HEK293 (cell line): ENCODE results near the gene LLGL2.

ENCODE experiments used
- CTCF ChIA-PET: fragments of 350-600 bp; formaldehyde crosslinking; extraction: SDS; loops from one replicate; lab custom pipeline; 2021; ENCODE audit warnings: antibody characterized with exemption; lab: Yijun Ruan, JAX
- POLR2A ChIA-PET: fragments of 300-600 bp; formaldehyde crosslinking; extraction: SDS; loops from one replicate; lab custom pipeline; 2020; ENCODE audit warnings: antibody characterized with exemption, inconsistent platforms; lab: Yijun Ruan, JAX
- H3K27ac ChIP-seq: fragments of 200-500 bp; sonication (Bioruptor generic); 2 replicates; pipeline ENCODE4 v1.5.1; 2014; ENCODE audit warnings: low read depth, low read length, control low read depth, inconsistent platforms; ENCODE audit errors: extremely low read depth
- H3K36me3 ChIP-seq, 2 experiments: fragments of 200-500 bp in 1 of 2; sonication (Bioruptor generic) in 1 of 2; 1 replicate in 1 of 2; 2 replicates in 1 of 2; pipeline ENCODE4 v1.5.1; 2014 to 2017; ENCODE audit warnings: inconsistent platforms in 2 of 2, low read length in 2 of 2; ENCODE audit not compliant: control insufficient read depth in 2 of 2, insufficient read depth in 1 of 2
- H3K4me1 ChIP-seq: fragments of 200-500 bp; sonication (Bioruptor generic); 2 replicates; pipeline ENCODE4 v1.5.1; 2014; ENCODE audit warnings: mild to moderate bottlenecking, low read length, inconsistent platforms; ENCODE audit not compliant: control insufficient read depth, insufficient read depth
- H3K4me3 ChIP-seq: 2 replicates; pipeline ENCODE4 v1.5.1; 2011; ENCODE audit warnings: low read depth, mild to moderate bottlenecking, control low read depth, low read length, moderate library complexity
- H3K9me3 ChIP-seq: fragments of 200-500 bp; sonication (Bioruptor generic); 2 replicates; pipeline ENCODE4 v1.5.1; 2014; ENCODE audit warnings: low read depth, low read length, inconsistent platforms; ENCODE audit not compliant: control insufficient read depth, insufficient read depth
- KLF7 ChIP-seq: fragments of 450-650 bp; formaldehyde crosslinking; IDR thresholded peaks from 2 replicates; pipeline ENCODE4 v1.5.1; 2016; ENCODE audit warnings: missing biosample characterization, missing genetic modification characterization, borderline replicate concordance
- PATZ1 ChIP-seq: fragments of 450-650 bp; formaldehyde crosslinking; IDR thresholded peaks from 2 replicates; pipeline ENCODE4 v1.5.1; 2016; ENCODE audit warnings: missing biosample characterization, missing genetic modification characterization
- SCRT1 ChIP-seq: fragments of 450-650 bp; formaldehyde crosslinking; IDR thresholded peaks from 2 replicates; pipeline ENCODE4 v1.5.1; 2016; ENCODE audit warnings: missing biosample characterization, missing genetic modification characterization, borderline replicate concordance
- SP7 ChIP-seq: fragments of 450-650 bp; formaldehyde crosslinking; IDR thresholded peaks from 2 replicates; pipeline ENCODE4 v1.5.1; 2016; ENCODE audit warnings: missing biosample characterization, missing genetic modification characterization
- ZBTB1 ChIP-seq: fragments of 450-650 bp; formaldehyde crosslinking; IDR thresholded peaks from 2 replicates; pipeline ENCODE4 v1.5.1; 2016; ENCODE audit warnings: missing biosample characterization, missing genetic modification characterization
- ZBTB48 ChIP-seq: fragments of 450-650 bp; formaldehyde crosslinking; IDR thresholded peaks from 2 replicates; pipeline ENCODE4 v1.5.1; 2016; ENCODE audit warnings: missing biosample characterization, missing genetic modification characterization
- ZFP37 ChIP-seq: fragments of 450-650 bp; formaldehyde crosslinking; IDR thresholded peaks from 2 replicates; pipeline ENCODE4 v1.5.1; 2016; ENCODE audit warnings: missing biosample characterization, missing genetic modification characterization
- ZNF10 ChIP-seq: fragments of 450-650 bp; formaldehyde crosslinking; IDR thresholded peaks from 2 replicates; pipeline ENCODE4 v1.5.1; 2017; ENCODE audit warnings: missing biosample characterization, missing genetic modification characterization
- ZNF112 ChIP-seq: fragments of 450-650 bp; formaldehyde crosslinking; IDR thresholded peaks from 2 replicates; pipeline ENCODE4 v1.5.0; 2017; ENCODE audit warnings: missing biosample characterization, missing genetic modification characterization
- ZNF175 ChIP-seq: fragments of 450-650 bp; formaldehyde crosslinking; IDR thresholded peaks from 2 replicates; pipeline ENCODE4 v1.5.1; 2016; ENCODE audit warnings: missing biosample characterization, missing genetic modification characterization
- ZNF214 ChIP-seq: fragments of 450-650 bp; formaldehyde crosslinking; IDR thresholded peaks from 2 replicates; pipeline ENCODE4 v1.5.1; 2017; ENCODE audit warnings: missing biosample characterization, mild to moderate bottlenecking, missing genetic modification characterization, borderline replicate concordance
- ZNF248 ChIP-seq: fragments of 450-650 bp; formaldehyde crosslinking; IDR thresholded peaks from 2 replicates; pipeline ENCODE4 v1.5.1; 2017; ENCODE audit warnings: missing biosample characterization, missing genetic modification characterization
- ZNF26 ChIP-seq: fragments of 450-650 bp; formaldehyde crosslinking; IDR thresholded peaks from 2 replicates; pipeline ENCODE4 v1.5.1; 2016; ENCODE audit warnings: missing biosample characterization, missing genetic modification characterization
- ZNF48 ChIP-seq: fragments of 450-650 bp; formaldehyde crosslinking; IDR thresholded peaks from 2 replicates; pipeline ENCODE4 v1.5.1; 2016; ENCODE audit warnings: missing biosample characterization, missing genetic modification characterization
- ZNF529 ChIP-seq: fragments of 450-650 bp; formaldehyde crosslinking; IDR thresholded peaks from 2 replicates; pipeline ENCODE4 v1.5.1; 2017; ENCODE audit warnings: missing genetic modification characterization, missing biosample characterization; ENCODE audit not compliant: insufficient replicate concordance
- ZNF677 ChIP-seq: fragments of 450-650 bp; IDR thresholded peaks from 2 replicates; pipeline ENCODE4 v1.5.0; 2018; ENCODE audit warnings: missing biosample characterization, mild to moderate bottlenecking, missing genetic modification characterization, moderate library complexity
- ZSCAN5A ChIP-seq: fragments of 450-650 bp; formaldehyde crosslinking; IDR thresholded peaks from 2 replicates; pipeline ENCODE4 v1.5.1; 2016; ENCODE audit warnings: missing biosample characterization, missing genetic modification characterization
- TF ChIP-seq, protein P1 (sequence below): fragments of 450-650 bp; formaldehyde crosslinking; IDR thresholded peaks from 2 replicates; pipeline ENCODE4 v1.5.1; 2016; ENCODE audit warnings: missing biosample characterization, missing genetic modification characterization
- TF ChIP-seq, protein P2 (sequence below): fragments of 450-650 bp; formaldehyde crosslinking; conservative IDR thresholded peaks from 2 replicates; pipeline ENCODE4 v1.5.1; 2016; ENCODE audit warnings: low read depth, missing biosample characterization, missing genetic modification characterization

Gene LLGL2

GRCh38 chr17:75488693-75489510, 36.6 kb upstream of the LLGL2 start:
- no peak overlapping the region for H3K27ac ChIP-seq
- H3K36me3 ChIP-seq: peaks cover 0 to 45% of the 10 kb centered on the region in 2 experiments; a peak in 2 of 3 replicates
- CTCF ChIA-PET: no interaction called here
- H3K4me1 ChIP-seq: no peaks in the 10 kb centered on the region
- no peak overlapping the region for H3K4me3 ChIP-seq
- H3K9me3 ChIP-seq: no peaks in the 10 kb centered on the region
- TF ChIP-seq ZBTB48 (tag by site-specific recombination): no peak
- no peak for TF ChIP-seq ZNF529 (tag by site-specific recombination)
- TF ChIP-seq ZSCAN5A (tag by site-specific recombination): no peak
- TF ChIP-seq ZNF677 (tag by site-specific recombination): no peak
- TF ChIP-seq SCRT1 (tag by site-specific recombination): no peak
- no peak for TF ChIP-seq ZNF10 (tag by site-specific recombination)
- TF ChIP-seq, protein P1, sequence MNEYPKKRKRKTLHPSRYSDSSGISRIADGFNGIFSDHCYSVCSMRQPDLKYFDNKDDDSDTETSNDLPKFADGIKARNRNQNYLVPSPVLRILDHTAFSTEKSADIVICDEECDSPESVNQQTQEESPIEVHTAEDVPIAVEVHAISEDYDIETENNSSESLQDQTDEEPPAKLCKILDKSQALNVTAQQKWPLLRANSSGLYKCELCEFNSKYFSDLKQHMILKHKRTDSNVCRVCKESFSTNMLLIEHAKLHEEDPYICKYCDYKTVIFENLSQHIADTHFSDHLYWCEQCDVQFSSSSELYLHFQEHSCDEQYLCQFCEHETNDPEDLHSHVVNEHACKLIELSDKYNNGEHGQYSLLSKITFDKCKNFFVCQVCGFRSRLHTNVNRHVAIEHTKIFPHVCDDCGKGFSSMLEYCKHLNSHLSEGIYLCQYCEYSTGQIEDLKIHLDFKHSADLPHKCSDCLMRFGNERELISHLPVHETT: no peak
- no peak for TF ChIP-seq KLF7
- no peak for TF ChIP-seq ZFP37
- TF ChIP-seq ZNF48: no peak
- no peak for TF ChIP-seq PATZ1 (tag by site-specific recombination)
- TF ChIP-seq ZNF112 (tag by site-specific recombination): no peak
- TF ChIP-seq ZNF248: no peak
- no peak for TF ChIP-seq ZNF214 (tag by site-specific recombination)
- TF ChIP-seq, protein P2, sequence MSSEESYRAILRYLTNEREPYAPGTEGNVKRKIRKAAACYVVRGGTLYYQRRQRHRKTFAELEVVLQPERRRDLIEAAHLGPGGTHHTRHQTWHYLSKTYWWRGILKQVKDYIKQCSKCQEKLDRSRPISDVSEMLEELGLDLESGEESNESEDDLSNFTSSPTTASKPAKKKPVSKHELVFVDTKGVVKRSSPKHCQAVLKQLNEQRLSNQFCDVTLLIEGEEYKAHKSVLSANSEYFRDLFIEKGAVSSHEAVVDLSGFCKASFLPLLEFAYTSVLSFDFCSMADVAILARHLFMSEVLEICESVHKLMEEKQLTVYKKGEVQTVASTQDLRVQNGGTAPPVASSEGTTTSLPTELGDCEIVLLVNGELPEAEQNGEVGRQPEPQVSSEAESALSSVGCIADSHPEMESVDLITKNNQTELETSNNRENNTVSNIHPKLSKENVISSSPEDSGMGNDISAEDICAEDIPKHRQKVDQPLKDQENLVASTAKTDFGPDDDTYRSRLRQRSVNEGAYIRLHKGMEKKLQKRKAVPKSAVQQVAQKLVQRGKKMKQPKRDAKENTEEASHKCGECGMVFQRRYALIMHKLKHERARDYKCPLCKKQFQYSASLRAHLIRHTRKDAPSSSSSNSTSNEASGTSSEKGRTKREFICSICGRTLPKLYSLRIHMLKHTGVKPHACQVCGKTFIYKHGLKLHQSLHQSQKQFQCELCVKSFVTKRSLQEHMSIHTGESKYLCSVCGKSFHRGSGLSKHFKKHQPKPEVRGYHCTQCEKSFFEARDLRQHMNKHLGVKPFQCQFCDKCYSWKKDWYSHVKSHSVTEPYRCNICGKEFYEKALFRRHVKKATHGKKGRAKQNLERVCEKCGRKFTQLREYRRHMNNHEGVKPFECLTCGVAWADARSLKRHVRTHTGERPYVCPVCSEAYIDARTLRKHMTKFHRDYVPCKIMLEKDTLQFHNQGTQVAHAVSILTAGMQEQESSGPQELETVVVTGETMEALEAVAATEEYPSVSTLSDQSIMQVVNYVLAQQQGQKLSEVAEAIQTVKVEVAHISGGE: no peak
- no peak for TF ChIP-seq SP7 (tag by site-specific recombination)
- no peak for TF ChIP-seq ZNF175
- TF ChIP-seq ZBTB1 (tag by site-specific recombination): no peak
- no peak for TF ChIP-seq ZNF26 (tag by site-specific recombination)
- TF ChIP-seq, all 188 proteins: peak for 0
- POLR2A ChIA-PET: interaction anchor here (1.1 kb wide), 1 partner anchor 33 kb away, joined by 3 read pairs; the partner anchor contains the start of gene TMEM94
